Endothelial cell of umbilical vein (primary cell): ENCODE data around the gene CCR5AS.

Experiments used
- BruUV-seq: library from RNA; stranded (reverse); fragments of 400-500 nt; replicated peaks from 2 replicates; lab custom pipeline; 2021; lab: Mats Ljungman, UMichigan
- CTCF ChIA-PET: fragments of 300-600, 350-600 bp; sonication (Branson Sonifier 250); formaldehyde crosslinking; loops from one replicate; lab custom pipeline; 2021; ENCODE audit warnings: antibody characterized with exemption, inconsistent platforms; lab: Charles Lee
- POLR2A ChIA-PET: fragments of 300-600, 350-600 bp; sonication (Branson Sonifier 250); formaldehyde crosslinking; loops from one replicate; lab custom pipeline; 2021; ENCODE audit warnings: antibody characterized with exemption, inconsistent platforms; lab: Charles Lee
- DNase-seq: peaks from one replicate; pipeline ENCODE4 v3.0.0-alpha.2; 2011; ENCODE audit warnings: low read depth, low spot score
- FAIRE-seq: peaks from 2 replicates; lab custom pipeline; 2011; peaks lifted over from hg19 to GRCh38; lab: Jason Lieb, UNC
- H2AFZ ChIP-seq: 2 replicates; pipeline ENCODE4 v1.6.0; 2012; ENCODE audit warnings: low read depth, low read length, control low read depth, inconsistent platforms
- H3K27ac ChIP-seq: 2 replicates; pipeline ENCODE4 v1.5.1; 2011; ENCODE audit warnings: low read depth, mild to moderate bottlenecking, control low read depth, low read length, moderate library complexity; ENCODE audit not compliant: insufficient read depth
- H3K27me3 ChIP-seq, 2 experiments: 2 replicates each; pipeline versions ENCODE4 v1.6.0 to v1.6.1; 2011; ENCODE audit warnings: low read length in 2 of 2, mixed read lengths in 1 of 2; ENCODE audit not compliant: control insufficient read depth in 2 of 2, insufficient read depth in 2 of 2
- H3K36me3 ChIP-seq, 2 experiments: 2 replicates in 1 of 2; 3 replicates in 1 of 2; pipeline ENCODE4 v1.5.1; 2011; ENCODE audit warnings: low read length in 2 of 2, mild to moderate bottlenecking in 1 of 2, moderate library complexity in 1 of 2; ENCODE audit not compliant: control insufficient read depth in 2 of 2, insufficient read depth in 2 of 2; ENCODE audit errors: extremely low read depth in 1 of 2
- H3K4me1 ChIP-seq: 3 replicates; pipeline ENCODE4 v1.5.1; 2011; ENCODE audit warnings: mild to moderate bottlenecking, low read length; ENCODE audit not compliant: control insufficient read depth, insufficient read depth; ENCODE audit errors: extremely low read depth
- H3K4me2 ChIP-seq: 2 replicates; pipeline ENCODE4 v1.6.1; 2011; ENCODE audit warnings: low read length, control low read depth, mixed read lengths; ENCODE audit not compliant: insufficient read depth
- H3K4me3 ChIP-seq, 3 experiments: fragments of 200-600 bp in 1 of 3; sonication (generic), shearing (Covaris generic) in 1 of 3; replicated peaks in 1 of 3; 2 replicates each; pipeline ENCODE4 v1.5.1; 2011 to 2016; ENCODE audit warnings: control low read depth in 3 of 3, low read length in 3 of 3, mild to moderate bottlenecking in 2 of 3, inconsistent platforms in 1 of 3, low read depth in 1 of 3, moderate library complexity in 1 of 3; ENCODE audit not compliant: insufficient read depth in 1 of 3
- H3K79me2 ChIP-seq: 2 replicates; pipeline ENCODE4 v1.6.0; 2012; ENCODE audit warnings: low read length, inconsistent platforms; ENCODE audit not compliant: control insufficient read depth, insufficient read depth
- H3K9ac ChIP-seq: replicated peaks from 2 replicates; pipeline ENCODE3; 2011; ENCODE audit warnings: low read length, control low read depth; ENCODE audit not compliant: insufficient read depth; ENCODE audit errors: extremely low read depth
- H3K9me1 ChIP-seq: replicated peaks from 3 replicates; pipeline ENCODE4 v1.6.0; 2011; ENCODE audit warnings: mild to moderate bottlenecking, low read length; ENCODE audit not compliant: control insufficient read depth, insufficient read depth; ENCODE audit errors: extremely low read depth
- H3K9me3 ChIP-seq: replicated peaks from 2 replicates; pipeline ENCODE4 v1.5.1; 2012; ENCODE audit warnings: low read length, inconsistent platforms; ENCODE audit not compliant: control insufficient read depth, insufficient read depth
- H4K20me1 ChIP-seq: replicated peaks from 2 replicates; pipeline ENCODE3; 2011; ENCODE audit warnings: mild to moderate bottlenecking, low read length; ENCODE audit not compliant: control insufficient read depth, insufficient read depth; ENCODE audit errors: extremely low read depth
- EZH2 ChIP-seq: IDR thresholded peaks from 2 replicates; pipeline ENCODE4 v1.6.1; 2012; ENCODE audit warnings: borderline replicate concordance, low read depth, mild to moderate bottlenecking, moderate library complexity, low read length, inconsistent platforms; ENCODE audit not compliant: severe bottlenecking
- GATA2 ChIP-seq: IDR thresholded peaks from 2 replicates; pipeline ENCODE4 v1.7.0; 2011; ENCODE audit warnings: low read depth, mild to moderate bottlenecking, moderate library complexity, mixed read lengths, low read length; ENCODE audit not compliant: insufficient read length, insufficient read depth
- MAX ChIP-seq: IDR thresholded peaks from 2 replicates; pipeline ENCODE4 v1.6.1; 2011; ENCODE audit not compliant: insufficient read depth, insufficient read length
- POLR2A ChIP-seq: IDR thresholded peaks from 2 replicates; pipeline ENCODE4 v1.6.1; 2012; ENCODE audit warnings: low read depth, mild to moderate bottlenecking, control low read depth, low read length
- POLR2AphosphoS5 ChIP-seq: IDR thresholded peaks from 2 replicates; pipeline ENCODE4 v1.6.1; 2012; ENCODE audit warnings: low read depth, mild to moderate bottlenecking, control low read depth, low read length, moderate library complexity; ENCODE audit not compliant: insufficient read depth
- dilution Hi-C: fragments of 300-500 bp; cut with MboI; formaldehyde crosslinking; loops from one replicate; pipeline ENCODE4 v1.15.0; 2019; ENCODE audit warnings: low sequenced_read_pairs; ENCODE audit not compliant: extremely low pct_ligation_motif_present
- intact Hi-C: fragments of 100-400 bp; cut with micrococcal nuclease; formaldehyde crosslinking; loops from one replicate; pipeline ENCODE4 v1.10.0; 2022

Gene CCR5AS

GRCh38 chr3:46400000-46400734 lies 6.7 kb downstream of the CCR5AS start:
- TF ChIP-seq EZH2 (no peak), POLR2A (no peak), MAX (no peak)
- POLR2A ChIA-PET: no interaction called here
- H3K9ac ChIP-seq: no peak overlapping the region
- no TSS peak for BruUV-seq
- intact Hi-C loops (no loop called here), dilution Hi-C loops (no loop called here)
- no peak overlapping the region for H3K27ac ChIP-seq
- H3K27me3 ChIP-seq: no peaks in the 10 kb centered on the region
- H3K4me1 ChIP-seq: peaks cover 15% of the 10 kb centered on the region
- no peaks in the 10 kb centered on the region for H3K9me3 ChIP-seq
- H4K20me1 ChIP-seq: no peaks in the 10 kb centered on the region
- no peak overlapping the region for H3K4me3 ChIP-seq
- H3K36me3 ChIP-seq: no peaks in the 10 kb centered on the region
- CTCF ChIA-PET: interaction anchor here (1.2 to 3.8 kb wide), 5 partner anchors 11 to 124 kb away, joined by 3 to 13 read pairs (median 4); no protein-coding TSS in a partner anchor
- no peak overlapping the region for H2AFZ ChIP-seq
- H3K4me2 ChIP-seq: no peak overlapping the region
- no peak for FAIRE-seq
- no peaks in the 10 kb centered on the region for H3K79me2 ChIP-seq
- peak; percentile 19 for DNase-seq
- H3K9me1 ChIP-seq: no peaks in the 10 kb centered on the region

GRCh38 chr3:46399557-46399956 lies 7.3 kb downstream of the CCR5AS start:
- intact Hi-C loops (no loop called here), dilution Hi-C loops (no loop called here)
- BruUV-seq: no TSS peak
- Histone ChIP-seq H3K36me3 (no peaks in the 10 kb centered on the region), H4K20me1 (no peaks in the 10 kb centered on the region), H3K9me3 (no peaks in the 10 kb centered on the region), H2AFZ (peak overlapping the region; percentile 30), H3K4me2 (no peak overlapping the region), H3K4me3 (no peak overlapping the region), H3K4me1 (peaks cover 12% of the 10 kb centered on the region), H3K79me2 (no peaks in the 10 kb centered on the region), H3K27me3 (no peaks in the 10 kb centered on the region), H3K9me1 (no peaks in the 10 kb centered on the region), H3K27ac (no peak overlapping the region), H3K9ac (no peak overlapping the region)
- ChIA-PET POLR2A (no interaction called here), CTCF (interaction anchor here (1.2 to 3.8 kb wide), 5 partner anchors 12 to 123 kb away, joined by 3 to 13 read pairs (median 4); no protein-coding TSS in a partner anchor)
- DNase-seq (peak; percentile 15), FAIRE-seq (peak; percentile 46)
- no peak for TF ChIP-seq GATA2
- TF ChIP-seq POLR2AphosphoS5: no peak
